Activated CD4-positive, alpha-beta T cell treated with anti-CD3 and anti-CD28 coated beads for 24 hours (primary cell): ENCODE data around the gene C1orf105.
"Not testable (repeated sequence)": the region's sequence is repeated elsewhere in the genome, so short reads cannot be mapped to it uniquely, and the experiment has no call there.

Experiments used
- DNase-seq, 2 donors: peaks; one replicate each; pipeline ENCODE4 v3.0.0-alpha.2; 2020; ENCODE audit warnings: low read depth in 2 of 2

C1orf105 gene, protein sequence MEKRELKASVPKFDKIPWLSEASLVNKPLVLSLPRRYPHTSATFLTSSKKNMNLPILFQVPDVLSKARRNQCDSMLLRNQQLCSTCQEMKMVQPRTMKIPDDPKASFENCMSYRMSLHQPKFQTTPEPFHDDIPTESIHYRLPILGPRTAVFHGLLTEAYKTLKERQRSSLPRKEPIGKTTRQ

GRCh38 chr1:172420385-172420784 lies at the start of gene C1orf105:
TSS of gene C1orf105 (plus strand) at chr1:172420685. CDS start at chr1:172420886, 201 bp downstream.
- no peak for DNase-seq

DNA sequence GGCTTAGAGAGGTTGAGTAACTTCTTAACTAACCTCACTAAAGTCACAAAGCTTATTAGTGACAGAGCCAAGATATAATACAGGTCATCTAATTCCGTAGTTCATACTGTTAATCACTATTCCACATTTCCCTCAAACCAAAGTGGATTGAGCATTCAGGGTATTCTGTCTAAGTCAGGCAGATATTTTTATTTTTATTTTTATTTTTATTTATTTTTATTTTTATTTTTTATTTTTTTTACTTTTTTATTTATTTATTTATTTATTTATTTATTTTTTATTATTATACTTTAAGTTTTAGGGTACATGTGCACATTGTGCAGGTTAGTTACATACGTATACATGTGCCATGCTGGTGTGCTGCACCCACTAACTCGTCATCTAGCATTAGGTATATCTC lies 48.8 kb upstream of the C1orf105 start:
- not testable (repeated sequence) for DNase-seq

DNA sequence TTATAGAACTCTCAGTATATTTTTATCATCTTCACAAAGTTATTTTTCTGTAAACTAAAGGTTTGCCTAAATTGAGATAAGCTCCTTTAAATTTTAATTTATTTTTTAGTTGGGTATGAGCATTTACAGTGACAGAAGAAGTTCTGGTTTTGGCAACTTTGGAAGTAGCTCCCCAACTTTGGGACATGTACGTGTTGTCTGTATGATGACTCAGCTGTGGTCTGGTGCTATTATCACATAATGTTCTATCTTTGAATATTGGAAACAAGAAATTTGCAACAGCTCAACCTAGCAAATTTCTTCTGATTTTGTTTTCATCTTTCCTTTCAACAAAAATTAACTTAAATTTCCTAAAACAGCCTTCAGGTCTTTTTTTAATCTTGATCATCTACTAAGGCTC lies 46.6 kb upstream of the C1orf105 start:
- no peak for DNase-seq

GRCh38 chr1:172375211-172375631 lies 45.3 kb upstream of the C1orf105 start:
- DNase-seq = no peak

- DNase-seq = no peak
Measured at GRCh38 chr1:172376431-172376830, 44.1 kb upstream of the C1orf105 start.

GRCh38 chr1:172377565-172377964 lies 42.9 kb upstream of the C1orf105 start:
- DNase-seq = no peak

DNA sequence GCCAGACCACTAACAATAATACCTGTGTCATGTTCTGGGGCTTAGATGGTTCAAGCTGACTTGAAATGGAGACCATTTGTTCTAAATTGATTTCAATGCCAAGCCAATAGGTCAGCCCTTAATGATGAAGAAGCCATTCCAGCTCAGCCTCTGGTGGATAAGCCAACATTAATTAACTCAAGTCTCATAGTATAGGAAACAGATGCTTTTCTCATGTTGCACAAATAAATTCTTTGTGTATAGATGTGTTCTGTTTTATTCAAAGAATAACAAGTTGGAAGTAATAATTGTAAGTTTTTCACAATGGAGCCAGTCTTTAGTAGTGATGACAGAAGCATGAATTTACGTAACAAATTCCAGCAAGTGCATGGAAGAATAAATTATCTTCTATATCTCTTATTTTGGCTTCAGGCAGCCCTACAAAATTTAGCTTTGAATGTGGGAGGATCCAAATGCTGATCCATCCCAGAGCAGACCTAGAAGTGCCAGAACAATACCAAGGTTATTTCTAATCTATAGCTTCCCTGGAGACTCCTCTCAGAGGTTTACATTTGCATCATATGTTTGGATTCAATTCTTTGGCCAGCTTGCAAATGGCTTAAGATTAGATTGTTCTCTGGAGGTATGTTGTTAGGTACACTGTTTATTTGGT lies 42.2 kb upstream of the C1orf105 start:
- no peak for DNase-seq

DNA sequence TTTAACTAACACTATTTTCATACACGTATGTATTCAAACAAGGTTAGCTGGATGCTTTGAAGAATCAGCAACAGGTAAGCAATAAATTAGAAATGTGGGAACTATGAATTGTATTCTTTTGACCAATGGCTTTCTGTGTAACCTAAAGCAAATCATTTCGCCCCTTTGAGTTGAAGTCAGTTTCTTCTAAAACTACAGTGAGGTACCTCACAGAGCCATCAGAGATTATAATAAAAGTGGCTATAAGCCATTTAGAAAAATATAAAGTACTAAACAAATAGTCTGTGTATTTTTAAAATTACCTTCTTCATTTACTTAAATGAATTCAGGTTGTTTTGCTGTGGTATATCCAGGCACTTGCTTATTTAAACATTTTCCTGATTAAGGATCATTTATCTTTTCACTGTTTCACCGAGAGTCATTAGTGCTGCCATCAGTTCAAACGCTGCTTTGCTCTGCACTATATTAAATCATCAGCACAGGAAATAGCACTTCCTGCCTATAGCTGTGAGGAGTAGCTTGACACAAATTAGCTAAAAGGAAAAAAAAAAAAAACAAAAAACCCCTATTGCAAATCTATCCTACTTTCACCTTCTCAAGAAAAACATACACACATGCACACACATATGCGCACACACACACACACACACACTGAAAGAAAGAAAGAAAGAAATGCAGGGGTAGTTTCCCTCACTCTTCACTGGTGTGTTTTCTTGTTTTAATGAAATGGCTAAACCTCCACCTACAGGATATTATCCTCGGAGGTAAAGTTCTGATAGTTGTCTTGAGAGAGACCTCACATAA lies 39.8 kb upstream of the C1orf105 start:
- DNase-seq = peak in 1 of 2 donors; percentile 18

DNA sequence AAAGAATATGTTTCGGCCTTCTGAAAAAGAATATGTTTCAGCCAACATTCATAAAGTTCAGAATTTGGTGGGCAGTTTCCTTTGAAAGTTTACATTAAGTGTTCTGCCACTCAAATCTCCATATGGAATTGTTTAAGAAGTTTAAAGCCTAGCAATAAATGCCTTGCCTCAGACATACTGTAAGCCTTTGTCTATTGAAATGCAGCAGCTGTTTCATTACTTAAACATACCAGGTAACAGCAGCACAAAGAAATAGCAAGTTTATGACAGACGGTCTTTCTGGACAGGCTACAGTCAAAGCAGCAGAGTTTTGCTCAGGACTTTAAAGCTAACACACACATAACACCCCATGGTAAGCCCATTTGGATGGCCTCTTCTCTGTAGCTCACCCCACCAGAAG lies 38.5 kb upstream of the C1orf105 start:
- DNase-seq = no peak

GRCh38 chr1:172382406-172382805 lies 38.1 kb upstream of the C1orf105 start:
- no peak for DNase-seq

DNA sequence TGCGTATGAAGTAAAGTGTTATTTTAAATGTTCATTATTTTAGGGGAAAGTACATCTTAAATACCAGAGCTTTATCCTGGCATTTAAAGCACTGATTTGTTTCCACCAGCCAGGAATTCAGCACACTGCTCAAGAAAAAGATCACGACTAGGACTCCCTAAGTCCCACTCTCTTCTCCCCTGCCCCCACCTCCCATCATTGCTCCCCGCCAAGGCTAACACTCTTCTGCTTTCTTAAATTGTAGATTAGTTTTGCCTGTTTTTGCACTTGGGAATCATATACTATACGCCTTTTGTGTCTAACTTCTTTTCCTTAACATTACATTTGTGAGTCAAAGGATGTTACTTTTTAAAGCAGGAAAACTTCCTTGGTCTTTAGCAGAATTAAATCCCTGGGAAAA lies 37.5 kb upstream of the C1orf105 start:
- no peak for DNase-seq

GRCh38 chr1:172383536-172383935 lies 36.9 kb upstream of the C1orf105 start:
- no peak for DNase-seq

DNA sequence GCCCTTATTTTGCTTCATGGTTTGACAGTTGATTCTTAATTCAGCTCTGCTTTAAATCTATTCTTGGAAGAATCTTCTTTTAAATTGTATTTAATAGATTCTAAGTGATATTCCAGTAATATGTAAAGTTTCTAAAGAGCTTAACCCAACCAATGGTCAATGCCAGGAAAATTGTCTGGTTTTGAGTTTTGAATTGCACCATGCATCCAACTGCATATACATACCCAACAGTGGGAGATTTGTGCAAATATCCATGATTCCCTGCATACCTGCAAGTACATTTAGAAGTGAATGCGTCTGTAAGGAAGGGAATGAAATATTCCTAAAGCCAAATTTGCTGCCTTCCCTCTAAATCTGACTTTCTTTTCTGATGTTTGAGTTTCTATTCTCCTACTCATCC lies 35.8 kb upstream of the C1orf105 start:
- no peak for DNase-seq

DNA sequence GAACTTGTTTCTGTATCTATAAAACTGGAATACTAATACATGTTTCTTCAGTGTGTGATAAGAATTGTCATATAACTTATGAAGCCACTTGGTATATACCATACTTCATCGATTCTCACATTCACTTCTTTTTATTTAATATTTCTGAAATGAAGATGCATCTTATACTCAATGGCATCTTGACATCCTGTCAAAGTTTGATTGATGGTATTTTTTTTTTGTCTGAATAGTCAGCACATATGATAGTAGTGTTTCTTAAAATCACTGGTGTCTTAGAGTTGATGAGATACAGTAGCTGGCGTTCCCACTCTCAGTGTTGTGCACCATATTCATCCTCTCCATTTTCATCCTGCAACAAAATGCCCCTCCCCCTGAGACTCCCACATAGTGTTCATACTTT lies 34.4 kb upstream of the C1orf105 start:
- DNase-seq = no peak

GRCh38 chr1:172388490-172388889 lies 32.0 kb upstream of the C1orf105 start:
- DNase-seq = no peak

- DNase-seq = no peak
Measured at GRCh38 chr1:172390301-172390682, 30.2 kb upstream of the C1orf105 start.

GRCh38 chr1:172390683-172391551 lies 29.6 kb upstream of the C1orf105 start:
- no peak for DNase-seq

DNA sequence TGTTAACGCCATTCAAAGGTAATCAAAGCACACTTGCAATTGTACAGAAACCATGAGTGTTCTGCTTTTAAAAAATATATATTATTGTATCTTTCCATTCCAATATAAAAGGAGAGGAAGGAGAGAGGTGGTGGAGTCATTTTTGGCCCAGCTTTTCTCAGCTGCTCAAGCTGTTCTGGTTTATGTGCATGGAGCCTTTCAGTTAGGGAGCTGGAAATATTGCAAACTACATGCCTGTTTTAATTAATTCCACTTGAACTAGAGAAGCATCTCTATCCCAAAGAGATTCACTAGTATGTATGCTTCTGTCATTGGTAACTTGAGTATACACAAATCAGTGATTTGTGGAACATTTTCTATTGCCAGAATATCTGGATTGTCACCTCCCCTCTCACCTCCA lies 28.5 kb upstream of the C1orf105 start:
- DNase-seq = no peak

DNA sequence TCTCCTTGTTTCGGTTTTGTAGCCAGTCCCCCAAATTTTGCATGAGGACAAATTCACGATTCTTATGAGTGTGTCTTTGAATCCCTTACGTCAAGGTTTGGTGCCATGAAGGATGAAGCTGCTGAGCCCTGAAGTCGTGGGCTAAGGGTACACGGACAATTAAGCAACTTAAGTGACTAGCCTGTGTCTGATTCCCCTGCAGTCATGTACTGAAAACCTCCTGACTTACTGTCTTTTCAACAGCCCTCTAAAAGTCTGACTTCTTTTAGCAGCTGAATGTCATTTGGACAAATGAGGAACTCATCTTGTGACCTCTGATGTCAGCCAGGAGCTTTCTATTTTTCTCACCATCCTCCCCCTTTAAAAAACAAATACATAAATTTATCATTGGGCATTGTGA lies 27.1 kb upstream of the C1orf105 start:
- no peak for DNase-seq

- DNase-seq = peak; percentile 38 to 44
Measured at GRCh38 chr1:172394141-172394751, 26.2 kb upstream of the C1orf105 start.

DNA sequence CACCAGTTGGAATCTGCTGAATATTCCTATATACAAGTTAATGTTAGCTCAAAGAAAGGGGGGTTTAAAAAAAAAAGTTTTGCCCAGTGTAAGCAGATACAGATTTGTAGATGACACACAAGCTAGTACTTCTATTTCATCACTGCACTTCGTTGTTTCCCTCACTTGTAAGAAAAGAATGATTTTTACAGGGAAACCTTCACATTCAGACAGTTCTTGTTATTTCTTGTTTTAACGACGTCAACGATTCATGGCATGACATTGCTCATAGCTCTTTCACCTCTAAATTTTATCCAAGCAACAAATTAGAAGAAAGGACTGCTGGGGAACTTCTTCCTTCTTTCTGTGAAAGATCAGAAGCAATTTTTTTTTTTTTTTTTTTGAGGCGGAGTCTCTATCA lies 25.7 kb upstream of the C1orf105 start:
- DNase-seq = no peak

- no peak for DNase-seq
Measured at GRCh38 chr1:172395576-172395975, 24.9 kb upstream of the C1orf105 start.
